Measurements from ENCODE around the gene CYP27B1.
"Not testable (repeated sequence)": the region's sequence is repeated elsewhere in the genome, so short reads cannot be mapped to it uniquely, and the experiment has no call there.

Gene CYP27B1

DNA sequence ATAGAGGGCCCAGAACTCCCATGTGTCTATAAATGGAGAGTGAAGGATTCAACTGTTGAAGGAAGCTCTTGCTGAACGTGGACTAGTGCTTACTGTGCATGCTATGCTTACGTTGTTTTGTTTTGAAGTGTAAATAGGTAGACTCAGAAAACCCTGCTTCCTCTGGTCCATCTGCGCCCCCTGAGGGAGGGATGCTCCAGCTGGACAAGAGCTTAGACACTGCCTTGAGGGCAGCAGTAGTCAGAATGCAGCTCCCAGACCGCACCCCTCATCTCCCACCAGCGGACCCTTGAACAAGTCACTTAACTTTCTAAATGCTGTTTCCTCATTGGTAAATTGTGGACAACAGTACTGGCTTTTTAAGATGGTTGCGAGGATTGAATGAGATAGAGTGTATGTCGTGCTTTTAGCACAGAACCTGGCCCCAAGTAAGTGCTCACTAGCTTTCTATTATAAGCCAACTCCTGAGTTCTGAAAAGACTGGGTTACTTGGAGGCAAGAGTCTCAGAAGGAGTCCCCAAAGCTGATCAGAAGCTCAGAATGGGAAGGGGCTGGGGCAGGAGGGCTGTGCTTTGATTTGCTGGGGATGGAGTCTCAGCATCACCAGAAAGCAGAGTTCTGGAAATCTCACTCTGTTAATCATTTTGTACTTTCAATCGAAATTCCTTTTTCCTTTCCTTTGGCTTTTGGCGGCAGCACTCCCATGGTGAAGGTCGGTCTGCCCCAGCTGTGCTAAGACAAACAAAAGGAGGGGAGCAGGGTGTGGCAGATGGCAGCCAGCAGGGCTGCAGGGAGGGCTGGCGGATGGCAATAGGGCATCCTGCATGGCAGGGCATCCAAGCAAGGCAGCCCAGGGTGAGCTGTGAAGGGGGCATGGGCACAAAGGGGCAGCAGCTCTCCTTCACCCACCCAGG, 43.9 kb downstream of the CYP27B1 start:
- DNase-seq (ENCODE audit: low read depth): no peak

DNA sequence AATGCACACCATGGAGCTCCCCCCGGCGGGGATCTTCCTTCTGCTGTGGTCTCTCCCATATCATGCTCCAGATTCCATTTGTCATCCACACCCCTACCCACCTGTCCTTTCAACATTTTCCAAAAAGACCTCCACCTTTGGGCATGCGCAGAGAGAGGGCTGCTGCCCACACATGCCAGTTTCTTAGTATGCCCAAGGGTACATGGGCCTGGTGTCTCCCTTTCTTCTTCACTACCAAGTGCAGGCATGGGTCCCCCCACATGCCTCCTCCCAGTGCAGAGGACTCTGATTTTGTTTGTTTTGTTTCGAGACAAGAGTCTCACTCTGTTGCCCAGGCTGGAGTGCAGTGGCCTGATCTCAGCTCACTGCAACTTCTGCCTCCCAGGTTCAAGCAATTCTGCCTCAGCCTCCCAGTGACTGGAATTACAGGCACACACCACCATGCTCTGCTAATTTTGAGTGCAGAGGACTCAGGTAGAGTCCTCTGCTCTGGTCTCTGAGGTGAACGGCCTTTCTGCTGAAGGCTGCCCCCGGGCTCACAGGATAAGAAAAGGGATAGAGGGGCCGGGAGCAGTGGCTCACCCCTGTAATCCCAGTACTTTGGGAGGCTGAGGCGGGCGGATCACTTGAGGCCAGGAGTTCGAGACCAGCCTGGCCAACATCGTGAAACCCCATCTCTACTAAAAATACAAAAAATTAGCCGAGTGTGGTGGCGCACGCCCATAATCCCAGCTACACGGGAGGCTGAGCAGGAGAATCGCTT, 44.9 kb downstream of the CYP27B1 start:
- DNase-seq (ENCODE audit: low read depth): not testable (repeated sequence)

- DNase-seq (ENCODE audit: low read depth): no peak
Observed at GRCh38 chr12:57720606-57721595, 46.0 kb downstream of the CYP27B1 start.

DNA sequence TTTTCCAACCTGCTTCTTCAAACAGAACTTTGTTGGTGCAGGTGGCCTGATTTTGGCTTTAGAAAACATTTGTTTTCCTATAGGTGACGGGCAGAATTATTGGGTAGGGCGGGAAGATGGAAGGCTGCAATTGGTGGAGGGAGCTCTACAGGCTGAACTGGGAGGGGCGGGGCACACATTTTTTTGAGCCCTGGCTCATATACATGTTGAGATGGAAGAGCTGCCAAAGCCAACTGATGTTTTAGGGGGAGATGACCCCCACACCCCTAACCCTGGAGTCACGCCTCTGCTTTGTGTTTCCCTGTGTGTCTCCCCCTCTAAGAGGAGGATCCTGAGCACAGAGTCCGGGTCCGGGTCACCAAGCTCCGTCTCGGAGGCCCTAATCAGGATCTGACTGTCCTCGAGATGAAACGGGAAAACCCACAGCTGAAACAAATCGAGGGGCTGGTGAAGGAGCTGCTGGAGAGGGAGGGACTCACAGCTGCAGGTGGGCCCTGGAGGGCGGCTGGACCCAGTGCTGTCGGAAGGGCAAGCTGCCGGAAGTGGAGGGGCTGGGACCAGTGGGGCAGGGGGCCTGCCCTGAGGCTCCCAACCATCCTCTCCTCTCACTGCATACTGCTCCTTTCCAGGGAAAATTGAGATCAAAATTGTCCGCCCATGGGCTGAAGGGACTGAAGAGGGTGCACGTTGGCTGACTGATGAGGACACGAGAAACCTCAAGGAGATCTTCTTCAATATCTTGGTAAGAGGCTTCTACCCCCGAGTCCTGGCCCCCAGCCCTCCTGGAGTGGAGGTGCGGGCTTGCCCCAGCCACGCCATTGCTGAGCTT, 46.9 kb downstream of the CYP27B1 start:
- no peak for DNase-seq (ENCODE audit: low read depth)

DNA sequence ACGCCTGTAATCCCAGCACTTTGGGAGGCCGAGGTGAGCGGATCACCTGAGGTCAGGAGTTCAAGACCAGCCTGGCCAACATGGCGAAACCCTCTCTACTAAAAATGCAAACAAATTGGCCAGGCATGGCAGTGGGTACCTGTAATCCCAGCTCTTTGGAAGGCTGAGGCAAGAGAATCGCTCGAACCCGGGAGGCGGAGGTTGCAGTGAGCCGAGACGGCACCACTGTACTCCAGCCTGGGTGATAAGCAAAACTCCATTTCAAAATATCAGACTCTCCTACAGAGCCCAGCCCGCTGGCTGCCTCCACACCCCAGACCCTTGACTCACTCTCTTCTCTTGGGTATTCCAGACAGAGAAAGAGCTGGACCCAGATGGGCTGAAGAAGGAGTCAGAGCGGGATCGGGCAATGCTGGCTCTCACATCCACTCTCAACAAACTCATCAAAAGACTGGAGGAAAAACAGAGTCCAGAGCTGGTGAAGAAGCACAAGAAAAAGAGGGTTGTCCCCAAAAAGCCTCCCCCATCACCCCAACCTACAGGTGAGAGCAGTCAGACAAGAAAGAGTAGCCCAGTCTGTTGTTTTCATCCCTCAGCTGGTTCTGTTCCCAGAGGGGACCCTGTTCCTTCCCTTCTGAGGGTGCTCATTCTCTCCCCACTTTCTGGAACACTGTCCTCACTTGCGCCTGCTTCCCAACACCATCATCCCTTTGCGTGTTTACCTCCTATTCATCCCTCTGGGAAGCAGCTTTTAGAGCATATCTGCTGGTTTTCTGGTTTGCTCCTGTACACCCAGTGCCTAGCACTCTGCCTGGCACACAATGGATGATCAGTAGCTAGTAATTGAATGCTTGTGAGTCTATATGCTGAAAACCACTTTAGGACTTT, 48.0 kb downstream of the CYP27B1 start:
- no peak for DNase-seq (ENCODE audit: low read depth)

GRCh38 chr12:57717846-57718640, 48.8 kb downstream of the CYP27B1 start:
- DNase-seq (ENCODE audit: low read depth): no peak

DNA sequence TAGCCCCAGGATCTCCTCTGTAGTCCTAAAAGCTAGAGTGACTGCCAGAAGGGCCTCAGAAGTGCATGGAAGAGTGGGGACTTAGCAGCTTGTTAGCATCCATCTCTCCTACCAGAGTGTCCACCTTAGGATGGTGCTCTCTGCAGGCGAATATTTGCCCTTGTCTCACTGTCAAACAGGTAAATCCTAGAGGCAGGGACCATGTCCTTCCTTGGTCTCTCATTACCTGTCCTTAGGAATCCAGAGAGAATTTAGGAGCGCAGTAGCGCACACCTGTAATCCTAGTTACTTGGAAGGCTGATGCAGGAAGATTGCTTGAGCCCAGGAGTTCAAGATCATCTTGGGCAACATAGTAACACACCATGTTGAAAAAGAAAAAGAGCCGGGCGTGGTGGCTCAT, 49.7 kb downstream of the CYP27B1 start:
- no peak for DNase-seq (ENCODE audit: low read depth)

DNA sequence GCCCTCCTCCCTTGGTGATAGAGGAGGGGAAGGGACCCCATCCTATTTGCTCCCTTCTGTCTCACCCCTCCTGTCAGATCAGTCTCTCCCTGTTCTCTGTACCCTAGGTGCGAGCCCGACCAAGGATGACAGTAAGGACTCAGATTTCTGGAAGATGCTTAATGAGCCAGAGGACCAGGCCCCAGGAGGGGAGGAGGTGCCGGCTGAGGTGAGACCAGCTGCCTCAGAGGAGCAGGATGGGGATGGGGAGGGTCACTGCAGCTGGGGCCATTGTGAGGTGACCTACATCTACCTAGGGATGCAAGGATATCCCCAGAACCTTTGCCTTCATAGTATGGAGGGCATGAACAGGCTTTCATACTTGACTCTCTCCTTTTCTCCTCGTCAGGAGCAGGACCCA, 50.6 kb downstream of the CYP27B1 start:
- no peak for DNase-seq (ENCODE audit: low read depth)

GRCh38 chr12:57715786-57716185, 51.1 kb downstream of the CYP27B1 start:
- DNase-seq (ENCODE audit: low read depth): no peak

- not testable (repeated sequence) for DNase-seq (ENCODE audit: low read depth)
Observed at GRCh38 chr12:57715036-57715748, 51.7 kb downstream of the CYP27B1 start.

DNA sequence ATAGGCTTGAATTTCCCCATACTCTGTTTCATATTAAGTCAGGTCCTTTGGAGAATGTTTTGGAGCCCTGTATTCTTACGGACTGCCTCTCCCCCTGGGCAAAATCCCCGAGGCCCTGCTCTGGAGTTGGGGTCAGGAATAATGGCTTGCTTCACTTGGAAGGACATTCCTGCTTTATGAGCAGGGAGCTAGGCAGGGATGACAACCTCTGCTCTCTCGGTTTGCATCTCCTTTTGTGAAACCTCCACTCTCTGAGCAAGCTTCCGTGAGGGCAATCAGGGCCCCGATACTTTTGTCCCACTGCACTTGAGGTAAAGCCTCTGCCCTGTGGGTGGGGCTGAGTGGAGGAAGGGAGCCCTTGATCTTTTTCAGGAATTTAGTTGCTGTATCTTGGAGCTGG, 53.7 kb downstream of the CYP27B1 start:
- no peak for DNase-seq (ENCODE audit: low read depth)

DNA sequence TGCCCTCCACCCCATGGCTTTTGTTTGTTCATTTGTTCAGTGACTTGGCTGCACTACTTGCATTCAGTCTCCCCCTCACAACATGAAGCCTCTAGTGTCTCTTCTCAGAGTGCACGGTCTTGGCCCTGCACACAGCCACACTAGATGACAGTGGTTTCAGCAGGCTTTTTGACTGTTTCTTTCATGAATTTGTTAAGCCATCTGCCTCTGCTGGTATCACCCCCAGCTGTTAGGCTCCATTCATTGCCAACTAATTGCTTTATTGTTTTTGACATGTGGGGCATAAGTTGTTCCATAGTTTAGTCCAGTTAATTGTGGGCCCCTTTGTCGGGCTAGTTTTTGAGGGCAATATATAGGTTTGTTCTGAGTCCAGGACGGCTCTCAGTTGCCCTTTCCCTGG, 54.2 kb downstream of the CYP27B1 start:
- no peak for DNase-seq (ENCODE audit: low read depth)
